Transverse colon (tissue), 4 donors: ENCODE data around the gene ARMC2. TPM values are rescaled to one million over a fixed set of nuclear protein-coding genes. Genes with fewer than 3 reads are reported as not detected.

ENCODE experiments used
- DNase-seq: peaks from one replicate; pipeline ENCODE4 v3.0.0-alpha.2; 2019
- H3K27ac ChIP-seq, 4 donors: fragments of 200-600 bp; sonication (generic); 2 replicates each; pipeline ENCODE4 v1.5.1; 2016 to 2018; ENCODE audit warnings: inconsistent platforms in 4 of 4
- H3K27me3 ChIP-seq: fragments of 200-600 bp; sonication (generic); 2 replicates; pipeline ENCODE4 v1.5.1; 2017; ENCODE audit warnings: inconsistent platforms
- H3K36me3 ChIP-seq, 4 donors: fragments of 200-600 bp; sonication (generic); 2 replicates each; pipeline ENCODE4 v1.5.1; 2017 to 2019; ENCODE audit warnings: inconsistent platforms in 4 of 4
- H3K4me1 ChIP-seq, 4 donors: fragments of 200-600 bp; sonication (generic); 2 replicates each; pipeline ENCODE4 v1.5.1; 2017 to 2020; ENCODE audit warnings: inconsistent platforms in 4 of 4
- H3K4me3 ChIP-seq, 4 donors: fragments of 200-600 bp; sonication (generic); 1 replicate in 1 of 4; 2 replicates in 3 of 4; pipeline versions ENCODE4 v1.5.1 to v1.6.1; 2017 to 2019; ENCODE audit warnings: inconsistent platforms in 4 of 4
- H3K9me3 ChIP-seq, 2 donors: fragments of 200-600 bp; sonication (generic); 2 replicates each; pipeline ENCODE4 v1.5.1; 2017 to 2019; ENCODE audit warnings: inconsistent platforms in 2 of 2
- CTCF ChIP-seq, 5 experiments: fragments of 200-600 bp in 3 of 5; fragments of 450-650 bp in 2 of 5; sonication (generic) in 3 of 5; IDR thresholded peaks; 1 replicate in 2 of 5; 2 replicates in 3 of 5; pipeline ENCODE4 v1.5.1; 2016 to 2017; ENCODE audit warnings: antibody characterized with exemption in 5 of 5, inconsistent platforms in 3 of 5, mild to moderate bottlenecking in 2 of 5, moderate library complexity in 1 of 5
- EP300 ChIP-seq: sonication (generic); formaldehyde crosslinking; IDR thresholded peaks from one replicate; pipeline ENCODE4 v1.6.1; 2017; ENCODE audit warnings: antibody characterized with exemption, low read depth
- POLR2A ChIP-seq: fragments of 450-650 bp; IDR thresholded peaks from one replicate; pipeline ENCODE4 v1.6.1; 2016; ENCODE audit warnings: antibody characterized with exemption, mild to moderate bottlenecking, moderate library complexity
- POLR2AphosphoS5 ChIP-seq, 3 donors: sonication (generic); formaldehyde crosslinking; IDR thresholded peaks; one replicate each; pipeline ENCODE4 v1.6.1; 2016; ENCODE audit warnings: antibody characterized with exemption in 3 of 3
- WGBS, 2 donors: methylation state at CpG; one replicate each; pipeline ENCODE4 v1.1.5; 2018; ENCODE audit warnings: low coverage in 1 of 2; 5-methylcytosine and 5-hydroxymethylcytosine counted together
- in situ Hi-C, 4 donors: fragments of 200-750 bp; cut with MboI; loops; one replicate each; pipeline versions ENCODE4 v1.15.0 to v1.15.1; 2017; ENCODE audit warnings: low sequenced_read_pairs in 3 of 4, low pct_ligation_motif_present in 1 of 4, low pct_unique_long_range_greater_than_20kb in 1 of 4
- intact Hi-C: fragments of 100-400 bp; cut with DNase I; formaldehyde crosslinking; loops from one replicate; pipeline ENCODE4 v1.15.1; 2023; ENCODE audit warnings: low total_unique reads
- total RNA-seq, 4 donors: library from RNA; depleted of rRNA; stranded (reverse); fragments of >200 nt; gene quantifications; one replicate each; pipeline ENCODE4 v1.1.0, GENCODE V29; 2016

ARMC2 gene
- total RNA-seq, 4 donors from 2014 or later = 2.0 to 7.5 (median 3.0) TPM

GRCh38 chr6:108960601-108961000 is 112.4 kb downstream of the ARMC2 start:
- intact Hi-C loops = no loop called here
- in situ Hi-C loops = no loop called here
- Histone ChIP-seq H3K4me1 (no peaks in the 10 kb centered on the region), H3K27me3 (no peaks in the 10 kb centered on the region), H3K27ac (peak overlapping the region in 1 of 4 donors; percentile 4), H3K36me3 (no peaks in the 10 kb centered on the region), H3K9me3 (no peaks in the 10 kb centered on the region), H3K4me3 (no peak overlapping the region)
- whole genome bisulfite sequencing, 2 donors = 92 to 95% methylated on average over 5 to 7 of the region's 7 CpGs
- DNase-seq = no peak
- TF ChIP-seq POLR2AphosphoS5 (IDR thresholded peaks at IDR 0.05) (peak in 2 of 3 donors; percentile 11 to 18), EP300 (peak; percentile 7), POLR2A (no peak)

GRCh38 chr6:108961077-108961476 is 112.9 kb downstream of the ARMC2 start:
- TF ChIP-seq EP300 = no peak
- in situ Hi-C loops = no loop called here
- Histone ChIP-seq H3K4me3 (no peak overlapping the region), H3K36me3 (no peaks in the 10 kb centered on the region), H3K27ac (peak overlapping the region in 1 of 4 donors; percentile 4), H3K27me3 (no peaks in the 10 kb centered on the region), H3K9me3 (no peaks in the 10 kb centered on the region), H3K4me1 (no peaks in the 10 kb centered on the region)
- 97 to 98% methylated on average over 6 to 14 of the region's 14 CpGs for WGBS, 2 donors
- DNase-seq = no peak
- intact Hi-C loops = no loop called here

- no peaks in the 10 kb centered on the region for H3K27me3 ChIP-seq
- 67 to 68% methylated on average over 4 to 6 of the region's 6 CpGs for WGBS, 2 donors
- intact Hi-C loops (no loop called here), in situ Hi-C loops (no loop called here)
- no peak for DNase-seq
- peak overlapping the region in 2 of 4 donors; percentile 4 to 33 for H3K27ac ChIP-seq
- H3K4me1 ChIP-seq = no peaks in the 10 kb centered on the region
- no peak overlapping the region for H3K4me3 ChIP-seq
- H3K36me3 ChIP-seq = no peaks in the 10 kb centered on the region
- TF ChIP-seq POLR2AphosphoS5 (IDR thresholded peaks at IDR 0.05) (peak; percentile 17 to 40 (median 21)), EP300 (no peak), POLR2A (no peak), CTCF (IDR thresholded peaks at IDR 0.05) (no peak)
- H3K9me3 ChIP-seq = no peaks in the 10 kb centered on the region
Observed at GRCh38 chr6:108961985-108962384, 113.8 kb downstream of the ARMC2 start.

- peaks cover 0 to 1% (median under 1%) of the 10 kb centered on the region in 4 donors for H3K4me1 ChIP-seq
Observed at GRCh38 chr6:108966251-108966650, 118.0 kb downstream of the ARMC2 start.

More at GRCh38 chr6:108966251-108966650, 118.0 kb downstream of the ARMC2 start:
- in situ Hi-C loops (no loop called here), intact Hi-C loops (no loop called here)
- Histone ChIP-seq H3K27me3 (no peaks in the 10 kb centered on the region), H3K4me3 (no peak overlapping the region), H3K27ac (no peak overlapping the region), H3K36me3 (no peaks in the 10 kb centered on the region), H3K9me3 (no peaks in the 10 kb centered on the region)
- TF ChIP-seq EP300 = no peak
- no peak for TF ChIP-seq POLR2A
- TF ChIP-seq POLR2AphosphoS5 (IDR thresholded peaks at IDR 0.05) = no peak
- TF ChIP-seq CTCF (IDR thresholded peaks at IDR 0.05) = no peak
- DNase-seq = no peak
- 92 to 96% methylated on average over 2 to 5 of the region's 5 CpGs for WGBS, 2 donors
